ENCODE data around the gene MEG3. TPM values are rescaled to one million over a fixed set of nuclear protein-coding genes. Genes with fewer than 3 reads are reported as not detected.

MEG3 gene
- total and polyA plus RNA-seq, 9 of the 15 experiments (the other 6 are each of a cell fraction or from before 2014, with no cell fraction given): 0.10 to 5.3 (median 1.0) TPM; not detected in 1

GRCh38 chr14:100881211-100882025, 55.5 kb downstream of the MEG3 start:
- no peaks in the 10 kb centered on the region for H3K36me3 ChIP-seq (ENCODE audit: control insufficient read depth, insufficient read depth, low read length)
- no peaks in the 10 kb centered on the region for H3K9me1 ChIP-seq (ENCODE audit: control insufficient read depth, insufficient read depth, low read length)
- no TSS peak for BruUV-seq (replicated peaks)
- H3K27me3 ChIP-seq (ENCODE audit: control insufficient read depth in 2 of 2, insufficient read depth in 2 of 2, low read length in 2 of 2): peaks cover 0 to 35% of the 10 kb centered on the region in 2 experiments; a peak in 2 of 5 replicates
- no peaks in the 10 kb centered on the region for H3K79me2 ChIP-seq (ENCODE audit: control insufficient read depth, insufficient read depth, low read length)
- H3K9ac ChIP-seq (ENCODE audit: insufficient read depth in 1 of 2, low read depth in 2 of 2, low read length in 2 of 2): no peak overlapping the region
- intact Hi-C loops (cut with micrococcal nuclease): no loop called here
- WGBS (ENCODE audit: insufficient coverage, low coverage, missing lambda C conversion rate): 48% methylated on average over 21 of the region's 38 CpGs
- H3K9me3 ChIP-seq (replicated peaks; ENCODE audit: control insufficient read depth, insufficient read depth, low read depth, low read length): no peaks in the 10 kb centered on the region
- no peak overlapping the region for H3K27ac ChIP-seq (ENCODE audit: extremely low read depth, low read depth, low read length)
- POLR2A ChIA-PET: no interaction called here
- CTCF ChIA-PET (ENCODE audit: low intra/inter-chr PET ratio): no interaction called here
- no peak overlapping the region for H3K4me3 ChIP-seq
- no peak overlapping the region for H3K4me2 ChIP-seq (ENCODE audit: insufficient read depth, low read length)
- in situ Hi-C loops (cut with MboI): no loop called here
- no peak overlapping the region for H2AFZ ChIP-seq (ENCODE audit: low read depth, low read length)
- no peaks in the 10 kb centered on the region for H4K20me1 ChIP-seq (replicated peaks; ENCODE audit: control insufficient read depth, insufficient read depth, low read length)
- DNase-seq (ENCODE audit: extremely low read depth in 1 of 4, low spot score in 3 of 4): no peak
- TF ChIP-seq ZNF316 (IDR thresholded peaks at IDR 0.05): no peak
- no peak for TF ChIP-seq RBBP5 (IDR thresholded peaks at IDR 0.05; ENCODE audit: borderline replicate concordance, insufficient read depth, low read length, poor library complexity, severe bottlenecking)
- no peak for TF ChIP-seq SIN3A (IDR thresholded peaks at IDR 0.05; ENCODE audit: borderline replicate concordance in 2 of 2, control insufficient read depth in 1 of 2, low read depth in 2 of 2, low read length in 2 of 2)
- TF ChIP-seq RBM17 (IDR thresholded peaks at IDR 0.05; ENCODE audit: borderline replicate concordance, low read depth, low read length): no peak
- TF ChIP-seq SREBF1 (IDR thresholded peaks at IDR 0.05; ENCODE audit: borderline replicate concordance, low read depth, low read length): no peak
- no peak for TF ChIP-seq DACH1 (IDR thresholded peaks at IDR 0.05; ENCODE audit: partially characterized antibody)
- no peak for TF ChIP-seq TARDBP (IDR thresholded peaks at IDR 0.05)
- TF ChIP-seq C11orf30 (IDR thresholded peaks at IDR 0.05; ENCODE audit: low read depth): no peak
- TF ChIP-seq CBX1 (IDR thresholded peaks at IDR 0.05; ENCODE audit: low read depth): no peak
- TF ChIP-seq PRPF4 (IDR thresholded peaks at IDR 0.05; ENCODE audit: insufficient read depth, low read depth, low read length, poor library complexity, severe bottlenecking): no peak
- TF ChIP-seq ZNF609 (CRISPR knock-in tag; IDR thresholded peaks at IDR 0.05; ENCODE audit: borderline replicate concordance): no peak
- no peak for TF ChIP-seq ZNF282 (CRISPR knock-in tag; IDR thresholded peaks at IDR 0.05)
- no peak for TF ChIP-seq ZNF311 (CRISPR knock-in tag; IDR thresholded peaks at IDR 0.05)
- no peak for TF ChIP-seq KAT2B (IDR thresholded peaks at IDR 0.05; ENCODE audit: low read depth, low read length)
- no peak for TF ChIP-seq SMARCA4 (IDR thresholded peaks at IDR 0.05)
- no peak for TF ChIP-seq SIRT6 (IDR thresholded peaks at IDR 0.05; ENCODE audit: low read depth, low read length)
- peaks cover 0 to 7% of the 10 kb centered on the region in 2 experiments; a peak in 2 of 5 replicates for H3K4me1 ChIP-seq (replicated peaks in 1 of 2; ENCODE audit: control insufficient read depth in 2 of 2, insufficient read depth in 2 of 2, low read length in 2 of 2)
- no peak for FAIRE-seq
- no peak for ATAC-seq

All from K562 (cell line).